H1 (cell line): Measurements from ENCODE around the gene SPTBN4. TPM values are rescaled to one million over a fixed set of nuclear protein-coding genes. Genes with fewer than 3 reads are reported as not detected.

Experiments
- CTCF ChIA-PET: fragments of 300-600 bp; sonication (Branson Sonifier 250); formaldehyde crosslinking; loops from one replicate; lab custom pipeline; 2021; ENCODE audit not compliant: partially characterized antibody; lab: Charles Lee
- POLR2A ChIA-PET: fragments of 300-600 bp; sonication (Branson Sonifier 250); formaldehyde crosslinking; loops from one replicate; lab custom pipeline; 2021; ENCODE audit warnings: inconsistent platforms; ENCODE audit not compliant: partially characterized antibody; lab: Charles Lee
- DNase-seq, 2 experiments: peaks; one replicate each; pipeline versions ENCODE4 v3.0.0 to v3.0.0-alpha.2; 2010 to 2022; ENCODE audit warnings: low spot score in 2 of 2, low read depth in 1 of 2, mixed read lengths in 1 of 2
- FAIRE-seq: peaks from 2 replicates; lab custom pipeline; 2011; peaks lifted over from hg19 to GRCh38; lab: Jason Lieb, UNC
- H2AFZ ChIP-seq: 2 replicates; pipeline ENCODE4 v1.8.1; 2012; ENCODE audit warnings: low read length, inconsistent platforms
- H2AK5ac ChIP-seq: 2 replicates; pipeline ENCODE4 v1.6.1; 2013; ENCODE audit warnings: low read depth, low read length
- H2BK120ac ChIP-seq: replicated peaks from 2 replicates; pipeline ENCODE3; 2013; ENCODE audit warnings: low read depth, low read length, inconsistent platforms
- H2BK12ac ChIP-seq: 2 replicates; pipeline ENCODE4 v1.6.1; 2013; ENCODE audit warnings: low read depth, low read length
- H2BK15ac ChIP-seq: 2 replicates; pipeline ENCODE4 v1.6.1; 2013; ENCODE audit warnings: low read length
- H2BK20ac ChIP-seq: 2 replicates; pipeline ENCODE4 v1.6.1; 2013; ENCODE audit warnings: low read length
- H2BK5ac ChIP-seq: 2 replicates; pipeline ENCODE4 v1.6.1; 2013; ENCODE audit warnings: low read depth, low read length
- H3K14ac ChIP-seq: 2 replicates; pipeline ENCODE4 v1.6.1; 2013; ENCODE audit warnings: inconsistent platforms; ENCODE audit not compliant: insufficient read length
- H3K18ac ChIP-seq: 2 replicates; pipeline ENCODE4 v1.6.1; 2013; ENCODE audit warnings: low read length; ENCODE audit errors: extremely low read depth
- H3K23ac ChIP-seq: 2 replicates; pipeline ENCODE4 v1.6.1; 2013; ENCODE audit warnings: inconsistent platforms; ENCODE audit not compliant: insufficient read length
- H3K23me2 ChIP-seq: 2 replicates; pipeline ENCODE4 v1.6.1; 2013; ENCODE audit warnings: low read depth, low read length
- H3K27ac ChIP-seq: 2 replicates; pipeline ENCODE4 v1.6.1; 2011; ENCODE audit warnings: low read depth, low read length, inconsistent platforms
- H3K27me3 ChIP-seq, 4 experiments: replicated peaks in 1 of 4; 1 replicate in 1 of 4; 2 replicates in 3 of 4; pipeline versions ENCODE4 v1.6.1 to v1.8.1; 2011 to 2013; ENCODE audit warnings: low read length in 3 of 4, mild to moderate bottlenecking in 3 of 4, inconsistent platforms in 2 of 4, mixed read lengths in 2 of 4, moderate library complexity in 1 of 4; ENCODE audit not compliant: control insufficient read depth in 3 of 4, insufficient read depth in 3 of 4; ENCODE audit errors: extremely low read depth in 1 of 4
- H3K36me3 ChIP-seq, 4 experiments: 2 replicates each; pipeline versions ENCODE4 v1.6.1 to v1.8.1; 2011 to 2013; ENCODE audit warnings: mild to moderate bottlenecking in 4 of 4, low read length in 3 of 4, moderate library complexity in 2 of 4, control low read depth in 1 of 4, inconsistent platforms in 1 of 4; ENCODE audit not compliant: insufficient read depth in 4 of 4, control insufficient read depth in 2 of 4
- H3K4ac ChIP-seq: replicated peaks from 2 replicates; pipeline ENCODE3; 2013; ENCODE audit warnings: low read length, low read depth, mixed read lengths, inconsistent platforms; ENCODE audit not compliant: insufficient read length
- H3K4me1 ChIP-seq, 4 experiments: replicated peaks in 1 of 4; 1 replicate in 1 of 4; 2 replicates in 3 of 4; pipeline versions ENCODE4 v1.6.1 to v1.8.1; 2011 to 2013; ENCODE audit warnings: low read length in 3 of 4, inconsistent platforms in 2 of 4, mixed read lengths in 1 of 4; ENCODE audit not compliant: insufficient read depth in 4 of 4, control insufficient read depth in 3 of 4
- H3K4me2 ChIP-seq, 2 experiments: 2 replicates each; pipeline versions ENCODE4 v1.6.1 to v1.8.1; 2011 to 2013; ENCODE audit warnings: low read depth in 2 of 2, low read length in 2 of 2, control low read depth in 1 of 2, inconsistent platforms in 1 of 2, mild to moderate bottlenecking in 1 of 2; ENCODE audit not compliant: insufficient read depth in 1 of 2
- H3K4me3 ChIP-seq, 4 experiments: fragments of 200-600, 300-600 bp in 1 of 4; sonication (generic), shearing (Covaris generic), sonication (Bioruptor Twin) in 1 of 4; 2 replicates each; pipeline versions ENCODE4 v1.5.1 to v1.8.1; 2011 to 2016; ENCODE audit warnings: low read length in 4 of 4, low read depth in 3 of 4, control low read depth in 2 of 4, inconsistent platforms in 2 of 4, mild to moderate bottlenecking in 2 of 4, mixed read lengths in 1 of 4, moderate library complexity in 1 of 4; ENCODE audit not compliant: insufficient read depth in 2 of 4; ENCODE audit errors: extremely low read depth in 1 of 4
- H3K56ac ChIP-seq: replicated peaks from 2 replicates; pipeline ENCODE3; 2013; ENCODE audit warnings: low read depth, mild to moderate bottlenecking, mixed read lengths, low read length, inconsistent platforms; ENCODE audit not compliant: insufficient read length
- H3K79me1 ChIP-seq: 2 replicates; pipeline ENCODE4 v1.6.1; 2013; ENCODE audit warnings: low read depth, low read length, control low read depth
- H3K79me2 ChIP-seq, 2 experiments: 2 replicates each; pipeline versions ENCODE4 v1.6.1 to v1.8.1; 2012 to 2013; ENCODE audit warnings: low read length in 2 of 2, mild to moderate bottlenecking in 2 of 2, inconsistent platforms in 1 of 2; ENCODE audit not compliant: insufficient read depth in 2 of 2, control insufficient read depth in 1 of 2
- H3K9ac ChIP-seq, 4 experiments: replicated peaks in 1 of 4; 1 replicate in 1 of 4; 2 replicates in 3 of 4; pipeline versions ENCODE4 v1.6.1 to v1.8.1; 2011 to 2013; ENCODE audit warnings: low read depth in 3 of 4, low read length in 3 of 4, control low read depth in 2 of 4, mild to moderate bottlenecking in 2 of 4, moderate library complexity in 2 of 4, inconsistent platforms in 1 of 4; ENCODE audit errors: extremely low read depth in 1 of 4
- H3K9me3 ChIP-seq, 2 experiments: 2 replicates each; pipeline versions ENCODE4 v1.6.1 to v1.8.1; 2012 to 2013; ENCODE audit warnings: mild to moderate bottlenecking in 2 of 2, moderate library complexity in 2 of 2, control low read depth in 1 of 2, inconsistent platforms in 1 of 2, low read depth in 1 of 2, low read length in 1 of 2, mixed read lengths in 1 of 2; ENCODE audit not compliant: insufficient read depth in 2 of 2
- H4K20me1 ChIP-seq, 2 experiments: replicated peaks in 1 of 2; 2 replicates each; pipeline versions ENCODE3 to v1.8.1; 2011 to 2013; ENCODE audit warnings: inconsistent platforms in 2 of 2, low read length in 2 of 2, mild to moderate bottlenecking in 1 of 2; ENCODE audit not compliant: insufficient read depth in 2 of 2, control insufficient read depth in 1 of 2
- H4K5ac ChIP-seq: 2 replicates; pipeline ENCODE4 v1.6.1; 2013; ENCODE audit warnings: low read length, low read depth, mixed read lengths, inconsistent platforms; ENCODE audit not compliant: insufficient read length
- H4K8ac ChIP-seq: 2 replicates; pipeline ENCODE4 v1.8.0; 2013; ENCODE audit warnings: mild to moderate bottlenecking, moderate library complexity, low read length, inconsistent platforms; ENCODE audit not compliant: insufficient read depth; ENCODE audit errors: extremely low read depth
- H4K91ac ChIP-seq: replicated peaks from 2 replicates; pipeline ENCODE3; 2013; ENCODE audit warnings: low read length, mixed read lengths, inconsistent platforms; ENCODE audit not compliant: insufficient read length
- ASH2L ChIP-seq: fragments of 200-600, 300-600 bp; sonication (generic); IDR thresholded peaks from one replicate; pipeline ENCODE4 v1.7.1; 2017; ENCODE audit warnings: low read length
- BRCA1 ChIP-seq: IDR thresholded peaks from 2 replicates; pipeline ENCODE4 v1.6.1; 2012; ENCODE audit warnings: low read depth, low read length, improper control_type of control experiment
- KDM5A ChIP-seq: fragments of 200-600 bp; IDR thresholded peaks from 2 replicates; pipeline ENCODE4 v1.7.1; 2012; ENCODE audit warnings: mild to moderate bottlenecking, low read length, inconsistent platforms, mixed read lengths
- MAFK ChIP-seq: IDR thresholded peaks from 2 replicates; pipeline ENCODE4 v1.6.1; 2012; ENCODE audit warnings: low read depth, mild to moderate bottlenecking, improper control_type of control experiment, low read length
- NRF1 ChIP-seq: IDR thresholded peaks from 2 replicates; pipeline ENCODE4 v1.6.1; 2011; ENCODE audit warnings: mild to moderate bottlenecking, low read depth, low read length, improper control_type of control experiment
- SAP30 ChIP-seq: fragments of 300-600 bp; sonication (generic); IDR thresholded peaks from 2 replicates; pipeline ENCODE4 v1.7.1; 2012; ENCODE audit warnings: low read length, moderate library complexity, mild to moderate bottlenecking, inconsistent platforms; ENCODE audit not compliant: insufficient read depth, insufficient replicate concordance
- SIN3A ChIP-seq, 2 experiments: IDR thresholded peaks in 1 of 2; conservative IDR thresholded peaks in 1 of 2; 2 replicates each; pipeline ENCODE4 v1.6.1; 2011 to 2012; ENCODE audit warnings: low read length in 2 of 2, improper control_type of control experiment in 1 of 2, low read depth in 1 of 2, mild to moderate bottlenecking in 1 of 2
- SIX5 ChIP-seq: IDR thresholded peaks from 2 replicates; pipeline ENCODE4 v1.6.1; 2011; ENCODE audit warnings: mild to moderate bottlenecking, low read depth, low read length
- TBP ChIP-seq: IDR thresholded peaks from 2 replicates; pipeline ENCODE4 v1.6.1; 2011; ENCODE audit warnings: low read depth, low read length, improper control_type of control experiment
- TCF12 ChIP-seq: IDR thresholded peaks from 2 replicates; pipeline ENCODE4 v1.6.1; 2011; ENCODE audit warnings: low read depth, mild to moderate bottlenecking, low read length
- WGBS, 2 experiments: shearing (Covaris generic) in 1 of 2; methylation state at CpG; one replicate each; pipeline versions ENCODE4 v1.1.6 to v1.1.7; 2013 to 2015; ENCODE audit warnings: low lambda C conversion rate in 2 of 2, mixed read lengths in 2 of 2, inconsistent platforms in 1 of 2, low coverage in 1 of 2, missing lambda C conversion rate in 1 of 2; ENCODE audit not compliant: insufficient replicate concordance in 2 of 2, insufficient coverage in 1 of 2, insufficient read length in 1 of 2; ENCODE audit errors: extremely low coverage in 1 of 2, missing lambda C conversion rate in 1 of 2; 5-methylcytosine and 5-hydroxymethylcytosine counted together
- polyA plus RNA-seq, 7 experiments: library from polyadenylated mRNA; depleted of rRNA in 3 of 7; stranded (reverse) in 5 of 7; unstranded in 2 of 7; fragments of >200 nt in 5 of 7; fragments of 200-250 nt in 2 of 7; gene quantifications; 1 replicate in 5 of 7; 2 replicates in 1 of 7; 4 replicates in 1 of 7; pipeline versions ENCODE4 v1.2.1 to v1.2.3, GENCODE V29; 2011 to 2013; ENCODE audit warnings: missing spikeins in 2 of 7, mixed read lengths in 2 of 7
- total RNA-seq: library from RNA; stranded (reverse); fragmentation: NEBNext Ultra II Directional; extraction: Animal tissue kit (Norgen Biotek cat#: 25700); gene quantifications from 2 replicates; pipeline ENCODE4 v1.2.1, GENCODE V29; 2021
- TF ChIP-seq, protein P1 (sequence below), 3 experiments: IDR thresholded peaks; 1 replicate in 2 of 3; 2 replicates in 1 of 3; pipeline versions ENCODE4 v1.5.1 to v1.6.1; 2011; ENCODE audit warnings: low read length in 3 of 3, mild to moderate bottlenecking in 3 of 3, inconsistent platforms in 2 of 3, low read depth in 1 of 3, moderate library complexity in 1 of 3; ENCODE audit not compliant: insufficient read depth in 1 of 3; ENCODE audit errors: control extremely low read depth in 1 of 3

Gene SPTBN4
- total and polyA plus RNA-seq, 2 of the 8 experiments (the other 6 are each of a cell fraction or from before 2014, with no cell fraction given), result 1.9 to 3.0 TPM

DNA sequence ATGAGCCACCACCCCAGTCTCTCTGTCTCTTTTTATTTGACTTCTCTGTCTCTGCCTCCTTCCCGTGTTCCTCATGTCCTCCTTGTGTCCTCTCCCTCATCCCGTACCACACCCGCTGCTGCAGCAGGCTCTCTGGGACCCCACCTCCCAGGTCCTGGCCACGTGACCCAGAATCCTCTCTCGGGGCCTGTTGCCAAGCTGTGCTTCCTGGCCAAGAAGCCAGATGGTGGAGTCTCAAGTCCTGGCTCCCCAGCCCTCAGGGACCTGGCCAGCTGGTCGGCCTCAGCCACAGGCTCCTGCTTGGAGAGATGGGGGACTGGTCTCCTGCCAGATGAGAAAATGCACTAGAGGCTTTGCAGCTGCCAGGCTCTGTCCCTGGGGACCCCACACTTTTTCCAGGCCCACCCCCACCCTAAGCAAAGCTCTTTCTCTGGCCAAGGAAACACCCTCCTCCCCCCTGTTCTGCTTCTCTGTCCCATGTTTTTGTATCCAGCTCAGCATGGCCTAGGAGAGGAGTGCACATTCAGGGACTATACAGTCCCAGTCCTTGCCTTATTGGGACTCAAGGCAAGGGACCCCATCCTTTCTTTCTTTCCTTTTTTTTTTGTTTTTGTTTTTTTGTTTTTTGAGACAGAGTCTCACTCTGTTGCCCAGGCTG, 75.5 kb downstream of the SPTBN4 start:
- H2BK5ac ChIP-seq, result no peak overlapping the region
- no peaks in the 10 kb centered on the region for H4K20me1 ChIP-seq
- no peak overlapping the region for H2BK120ac ChIP-seq
- no peak overlapping the region for H3K23ac ChIP-seq
- no peak overlapping the region for H3K14ac ChIP-seq
- no peak overlapping the region for H3K4ac ChIP-seq
- H3K79me2 ChIP-seq, result no peaks in the 10 kb centered on the region
- no peak overlapping the region for H4K8ac ChIP-seq
- no peak overlapping the region for H4K5ac ChIP-seq
- no peak overlapping the region for H2AFZ ChIP-seq
- no peaks in the 10 kb centered on the region for H3K4me1 ChIP-seq
- no peaks in the 10 kb centered on the region for H3K36me3 ChIP-seq
- 93% methylated on average over 6 of the region's 6 CpGs; no CpG with 5 or more reads in 1 of the 2 experiments for WGBS, 2 experiments
- POLR2A ChIA-PET, result interaction anchor here (0.6 kb wide), 1 partner anchor 38 kb away, joined by 3 read pairs; no protein-coding TSS in a partner anchor
- H3K4me2 ChIP-seq, result no peak overlapping the region
- no peak for DNase-seq
- no peaks in the 10 kb centered on the region for H3K79me1 ChIP-seq
- no peaks in the 10 kb centered on the region for H3K27me3 ChIP-seq
- H3K23me2 ChIP-seq, result no peaks in the 10 kb centered on the region
- no peak for FAIRE-seq
- no peak overlapping the region for H3K27ac ChIP-seq
- peaks cover 0 to 3% of the 10 kb centered on the region in 2 experiments; a peak in 2 of 4 replicates for H3K9me3 ChIP-seq
- no peak overlapping the region for H2AK5ac ChIP-seq
- no peak overlapping the region for H3K18ac ChIP-seq
- no peak overlapping the region for H4K91ac ChIP-seq
- H2BK12ac ChIP-seq, result no peak overlapping the region
- H2BK15ac ChIP-seq, result no peak overlapping the region
- no peak overlapping the region for H2BK20ac ChIP-seq
- CTCF ChIA-PET, result interaction anchor here (0.7 to 9.7 kb wide), 19 partner anchors 10 to 207 kb away, joined by 3 to 95 read pairs (median 7); partner anchors contain the start of gene LTBP4
- H3K56ac ChIP-seq, result no peak overlapping the region
- no peak overlapping the region for H3K4me3 ChIP-seq
- H3K9ac ChIP-seq, result no peak overlapping the region
- TF ChIP-seq ASH2L (no peak), NRF1 (no peak), SAP30 (no peak), TCF12 (no peak), MAFK (no peak), KDM5A (no peak), SIX5 (no peak), TBP (no peak), BRCA1 (no peak), SIN3A (conservative IDR thresholded peaks at IDR 0.05 in 1 of 2, IDR thresholded peaks at IDR 0.05 in 1 of 2; ENCODE audit: low read depth in 1 of 2, low read length in 2 of 2) (no peak)
- TF ChIP-seq, protein P1, sequence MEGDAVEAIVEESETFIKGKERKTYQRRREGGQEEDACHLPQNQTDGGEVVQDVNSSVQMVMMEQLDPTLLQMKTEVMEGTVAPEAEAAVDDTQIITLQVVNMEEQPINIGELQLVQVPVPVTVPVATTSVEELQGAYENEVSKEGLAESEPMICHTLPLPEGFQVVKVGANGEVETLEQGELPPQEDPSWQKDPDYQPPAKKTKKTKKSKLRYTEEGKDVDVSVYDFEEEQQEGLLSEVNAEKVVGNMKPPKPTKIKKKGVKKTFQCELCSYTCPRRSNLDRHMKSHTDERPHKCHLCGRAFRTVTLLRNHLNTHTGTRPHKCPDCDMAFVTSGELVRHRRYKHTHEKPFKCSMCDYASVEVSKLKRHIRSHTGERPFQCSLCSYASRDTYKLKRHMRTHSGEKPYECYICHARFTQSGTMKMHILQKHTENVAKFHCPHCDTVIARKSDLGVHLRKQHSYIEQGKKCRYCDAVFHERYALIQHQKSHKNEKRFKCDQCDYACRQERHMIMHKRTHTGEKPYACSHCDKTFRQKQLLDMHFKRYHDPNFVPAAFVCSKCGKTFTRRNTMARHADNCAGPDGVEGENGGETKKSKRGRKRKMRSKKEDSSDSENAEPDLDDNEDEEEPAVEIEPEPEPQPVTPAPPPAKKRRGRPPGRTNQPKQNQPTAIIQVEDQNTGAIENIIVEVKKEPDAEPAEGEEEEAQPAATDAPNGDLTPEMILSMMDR (IDR thresholded peaks at IDR 0.05; ENCODE audit: control extremely low read depth in 1 of 3, insufficient read depth in 1 of 3, low read depth in 1 of 3, low read length in 3 of 3), result no peak
